ENCODE results near the gene OGFOD1.

Gene OGFOD1

GRCh38 chr16:56450986-56451752, at the start of gene OGFOD1, which contains the start of gene NUDT21:
Gene OGFOD1 (plus strand): TSS chr16:56451554. CDS start chr16:56451613, 59 bp downstream.
Gene NUDT21 (minus strand): TSS chr16:56451332. CDS start chr16:56451202, 130 bp downstream.
- CTCF ChIA-PET, result interaction anchor here (1.0 to 1.5 kb wide), 2 partner anchors 9 to 69 kb away, joined by 3 to 4 read pairs; no protein-coding TSS in a partner anchor
- TF ChIP-seq, protein P1, sequence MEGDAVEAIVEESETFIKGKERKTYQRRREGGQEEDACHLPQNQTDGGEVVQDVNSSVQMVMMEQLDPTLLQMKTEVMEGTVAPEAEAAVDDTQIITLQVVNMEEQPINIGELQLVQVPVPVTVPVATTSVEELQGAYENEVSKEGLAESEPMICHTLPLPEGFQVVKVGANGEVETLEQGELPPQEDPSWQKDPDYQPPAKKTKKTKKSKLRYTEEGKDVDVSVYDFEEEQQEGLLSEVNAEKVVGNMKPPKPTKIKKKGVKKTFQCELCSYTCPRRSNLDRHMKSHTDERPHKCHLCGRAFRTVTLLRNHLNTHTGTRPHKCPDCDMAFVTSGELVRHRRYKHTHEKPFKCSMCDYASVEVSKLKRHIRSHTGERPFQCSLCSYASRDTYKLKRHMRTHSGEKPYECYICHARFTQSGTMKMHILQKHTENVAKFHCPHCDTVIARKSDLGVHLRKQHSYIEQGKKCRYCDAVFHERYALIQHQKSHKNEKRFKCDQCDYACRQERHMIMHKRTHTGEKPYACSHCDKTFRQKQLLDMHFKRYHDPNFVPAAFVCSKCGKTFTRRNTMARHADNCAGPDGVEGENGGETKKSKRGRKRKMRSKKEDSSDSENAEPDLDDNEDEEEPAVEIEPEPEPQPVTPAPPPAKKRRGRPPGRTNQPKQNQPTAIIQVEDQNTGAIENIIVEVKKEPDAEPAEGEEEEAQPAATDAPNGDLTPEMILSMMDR (IDR thresholded peaks at IDR 0.05; ENCODE audit: control extremely low read depth, extremely low read depth, low read depth, missing control alignments), result no peak
- POLR2A ChIA-PET, result interaction anchor here (0.5 to 1.0 kb wide), 5 partner anchors 15 to 295 kb away, joined by 3 to 5 read pairs (median 3); no protein-coding TSS in a partner anchor
- DNase-seq (ENCODE audit: extremely low spot score), result peak; percentile 100

DNA sequence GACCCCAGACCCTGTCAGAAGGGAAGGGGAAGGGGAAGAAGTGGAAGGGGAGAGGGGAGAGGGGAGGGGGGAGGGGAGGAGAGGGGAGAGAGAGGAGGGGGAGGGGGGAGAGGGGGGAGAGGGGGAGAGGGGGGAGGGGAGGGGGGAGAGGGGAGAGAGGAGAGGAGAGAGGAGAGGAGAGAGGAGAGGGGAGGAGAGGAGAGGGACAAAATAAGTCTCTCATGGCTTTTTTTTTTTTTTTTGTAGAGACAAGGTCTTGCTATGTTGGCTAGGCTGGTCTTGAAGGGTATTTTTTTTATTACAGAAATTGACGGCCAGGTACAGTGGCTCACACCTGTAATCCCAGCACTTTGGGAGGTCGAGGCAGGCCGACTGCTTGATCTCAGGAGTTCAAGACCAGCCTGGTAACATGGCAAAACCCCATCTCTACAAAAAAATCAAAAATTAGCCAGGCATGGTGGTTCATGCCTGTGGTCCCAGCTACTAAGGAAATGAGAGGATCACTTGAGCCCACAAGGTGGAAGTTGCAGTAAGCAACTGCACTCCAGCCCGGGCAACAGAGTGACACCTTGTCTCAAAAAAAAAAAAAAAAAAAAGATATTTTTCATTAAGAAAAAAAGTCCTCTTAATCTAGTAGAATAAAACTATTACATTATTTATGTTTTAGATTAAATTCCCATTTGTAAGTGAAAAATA, 45.2 kb upstream of the OGFOD1 start:
- no peak for DNase-seq (ENCODE audit: extremely low spot score)
- CTCF ChIA-PET, result interaction anchor here (1.1 kb wide), 1 partner anchor 22 kb away, joined by 4 read pairs; no protein-coding TSS in a partner anchor
- TF ChIP-seq, protein P1 (IDR thresholded peaks at IDR 0.05; ENCODE audit: control extremely low read depth, extremely low read depth, low read depth, missing control alignments), result no peak
- POLR2A ChIA-PET, result no interaction called here

- DNase-seq (ENCODE audit: extremely low spot score), result no peak
- ChIA-PET POLR2A (no interaction called here), CTCF (interaction anchor here (1.0 to 3.0 kb wide), 3 partner anchors 15 to 53 kb away, joined by 3 to 11 read pairs (median 3); no protein-coding TSS in a partner anchor)
- TF ChIP-seq, protein P1 (IDR thresholded peaks at IDR 0.05; ENCODE audit: control extremely low read depth, extremely low read depth, low read depth, missing control alignments), result no peak
Observed at GRCh38 chr16:56408379-56409098, 42.8 kb upstream of the OGFOD1 start.

GRCh38 chr16:56409195-56409594, 42.2 kb upstream of the OGFOD1 start:
- ChIA-PET POLR2A (no interaction called here), CTCF (interaction anchor here (1.0 to 3.0 kb wide), 3 partner anchors 14 to 53 kb away, joined by 3 to 11 read pairs (median 3); no protein-coding TSS in a partner anchor)
- TF ChIP-seq, protein P1 (IDR thresholded peaks at IDR 0.05; ENCODE audit: control extremely low read depth, extremely low read depth, low read depth, missing control alignments), result no peak
- no peak for DNase-seq (ENCODE audit: extremely low spot score)

- POLR2A ChIA-PET, result no interaction called here
- TF ChIP-seq, protein P1 (IDR thresholded peaks at IDR 0.05; ENCODE audit: control extremely low read depth, extremely low read depth, low read depth, missing control alignments), result no peak
- no peak for DNase-seq (ENCODE audit: extremely low spot score)
- CTCF ChIA-PET, result no interaction called here
Observed at GRCh38 chr16:56411123-56411522, 40.2 kb upstream of the OGFOD1 start.

DNA sequence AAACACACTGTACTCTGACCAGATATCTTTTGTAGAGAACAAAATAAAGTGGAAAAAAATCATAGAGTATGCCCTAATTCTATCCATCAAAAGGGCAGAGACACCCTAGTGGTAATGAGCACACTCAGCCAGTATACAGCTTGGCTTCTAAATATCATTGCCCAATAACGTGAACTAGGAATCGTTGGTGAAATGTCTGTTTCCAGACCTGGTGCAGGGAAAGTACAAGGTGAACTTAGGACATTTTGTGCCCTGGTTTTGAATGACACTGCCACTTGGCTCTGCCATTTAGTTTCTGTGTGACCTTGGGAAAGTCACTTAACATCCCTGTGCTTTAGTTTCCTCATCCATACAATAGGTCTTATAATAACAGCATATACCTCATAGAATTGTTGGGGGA, 39.7 kb upstream of the OGFOD1 start:
- no peak for DNase-seq (ENCODE audit: extremely low spot score)
- ChIA-PET POLR2A (no interaction called here), CTCF (no interaction called here)
- TF ChIP-seq, protein P1 (IDR thresholded peaks at IDR 0.05; ENCODE audit: control extremely low read depth, extremely low read depth, low read depth, missing control alignments), result no peak

All from GM10248 (cell line).